ENCODE data around the gene SLC12A8. TPM values are rescaled to one million over a fixed set of nuclear protein-coding genes. Genes with fewer than 3 reads are reported as not detected.

The SLC12A8 gene
- polyA plus RNA-seq, 1 experiment = 8.4 TPM

- Histone ChIP-seq H3K4me3 (ENCODE audit: low read depth, low read length) (no peak overlapping the region), H3K27me3 (ENCODE audit: control insufficient read depth, insufficient read depth, low read length) (no peaks in the 10 kb centered on the region), H3K36me3 (ENCODE audit: control insufficient read depth, insufficient read depth, low read length) (no peaks in the 10 kb centered on the region)
- ChIA-PET CTCF (interaction anchor here (1.5 kb wide), 1 partner anchor 11 kb away, joined by 3 read pairs; no protein-coding TSS in a partner anchor), POLR2A (no interaction called here)
- TF ChIP-seq CTCF (IDR thresholded peaks at IDR 0.05; ENCODE audit: insufficient read depth, low read depth, low read length) = no peak
- DNase-seq (ENCODE audit: low read depth) = no peak
Observed at GRCh38 chr3:125240496-125240895, 27.9 kb upstream of the SLC12A8 start.

GRCh38 chr3:125239266-125239665 is 26.7 kb upstream of the SLC12A8 start:
- ChIA-PET POLR2A (no interaction called here), CTCF (no interaction called here)
- no peak for TF ChIP-seq CTCF (IDR thresholded peaks at IDR 0.05; ENCODE audit: insufficient read depth, low read depth, low read length)
- Histone ChIP-seq H3K27me3 (ENCODE audit: control insufficient read depth, insufficient read depth, low read length) (no peaks in the 10 kb centered on the region), H3K4me3 (ENCODE audit: low read depth, low read length) (no peak overlapping the region), H3K36me3 (ENCODE audit: control insufficient read depth, insufficient read depth, low read length) (no peaks in the 10 kb centered on the region)
- DNase-seq (ENCODE audit: low read depth) = no peak

GRCh38 chr3:125238759-125239158 is 26.2 kb upstream of the SLC12A8 start:
- Histone ChIP-seq H3K36me3 (ENCODE audit: control insufficient read depth, insufficient read depth, low read length) (no peaks in the 10 kb centered on the region), H3K4me3 (ENCODE audit: low read depth, low read length) (no peak overlapping the region), H3K27me3 (ENCODE audit: control insufficient read depth, insufficient read depth, low read length) (no peaks in the 10 kb centered on the region)
- CTCF ChIA-PET = no interaction called here
- POLR2A ChIA-PET = no interaction called here
- no peak for TF ChIP-seq CTCF (IDR thresholded peaks at IDR 0.05; ENCODE audit: insufficient read depth, low read depth, low read length)
- DNase-seq (ENCODE audit: low read depth) = no peak

DNA sequence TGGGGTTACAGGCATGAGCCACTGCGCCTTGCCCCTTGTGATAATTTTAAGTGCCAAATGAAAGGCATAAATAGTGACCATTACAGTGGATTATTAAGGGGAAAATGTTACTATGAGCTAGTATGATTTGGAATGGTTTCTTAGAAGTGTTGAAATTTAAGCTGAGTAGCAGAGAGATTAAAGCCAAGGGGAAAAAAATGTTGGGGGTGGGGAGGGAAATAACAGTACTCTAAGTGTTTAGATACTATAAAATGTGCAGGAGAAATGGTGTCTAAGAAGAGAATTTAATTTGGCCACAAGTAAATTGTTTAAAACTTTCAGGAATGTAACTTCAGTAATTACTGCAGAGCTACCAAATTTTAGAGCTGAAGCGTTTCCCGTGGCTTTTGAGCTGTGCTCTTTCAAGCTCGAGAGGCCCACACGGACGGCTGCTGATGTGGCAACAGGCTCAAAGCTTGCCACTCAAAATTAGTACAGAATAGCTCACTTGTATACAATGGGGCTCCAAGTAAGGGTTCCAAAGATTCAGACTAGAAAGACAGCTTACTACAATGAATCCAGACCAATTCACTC is 23.9 kb upstream of the SLC12A8 start:
- DNase-seq (ENCODE audit: low read depth) = no peak
- Histone ChIP-seq H3K27me3 (ENCODE audit: control insufficient read depth, insufficient read depth, low read length) (no peaks in the 10 kb centered on the region), H3K36me3 (ENCODE audit: control insufficient read depth, insufficient read depth, low read length) (no peaks in the 10 kb centered on the region), H3K4me3 (ENCODE audit: low read depth, low read length) (no peak overlapping the region)
- ChIA-PET CTCF (interaction anchor here (0.9 kb wide), 1 partner anchor 201 kb away, joined by 3 read pairs; no protein-coding TSS in a partner anchor), POLR2A (no interaction called here)
- no peak for TF ChIP-seq CTCF (IDR thresholded peaks at IDR 0.05; ENCODE audit: insufficient read depth, low read depth, low read length)

DNA sequence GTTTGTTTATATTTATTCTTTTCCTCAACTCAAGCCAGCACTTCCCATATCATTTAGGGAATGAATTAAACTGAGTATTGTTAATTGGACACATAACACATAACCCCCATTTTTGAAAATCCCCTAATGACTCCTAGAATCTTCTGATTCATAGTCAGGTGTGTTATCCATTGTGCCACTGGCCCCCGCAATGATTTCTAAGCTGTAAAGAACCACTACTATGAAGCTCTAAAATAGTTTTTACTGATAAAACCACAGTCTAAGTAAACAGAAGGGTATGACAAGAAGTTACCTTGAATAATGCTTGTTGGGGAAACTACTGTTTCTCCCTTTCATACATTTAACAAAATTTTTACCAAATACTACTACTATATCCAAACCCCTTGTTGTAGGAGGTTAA is 22.3 kb upstream of the SLC12A8 start:
- H3K36me3 ChIP-seq (ENCODE audit: control insufficient read depth, insufficient read depth, low read length) = no peaks in the 10 kb centered on the region
- H3K4me3 ChIP-seq (ENCODE audit: low read depth, low read length) = no peak overlapping the region
- POLR2A ChIA-PET = no interaction called here
- no peak for TF ChIP-seq CTCF (IDR thresholded peaks at IDR 0.05; ENCODE audit: insufficient read depth, low read depth, low read length)
- no peaks in the 10 kb centered on the region for H3K27me3 ChIP-seq (ENCODE audit: control insufficient read depth, insufficient read depth, low read length)
- CTCF ChIA-PET = no interaction called here
- DNase-seq (ENCODE audit: low read depth) = no peak

Data from BJ (cell line).